HAP-1 (cell line): ENCODE data around the gene SNCAIP.
A peak's percentile ranks its signal among the peaks of the same experiment; 100 is the strongest.
"Not testable (repeated sequence)": the region's sequence is repeated elsewhere in the genome, so short reads cannot be mapped to it uniquely, and the experiment has no call there.

Experiments
- DNase-seq, 2 experiments: peaks; one replicate each; pipeline ENCODE4 v3.0.0-alpha.2; 2016 to 2020; ENCODE audit warnings: low spot score in 2 of 2
- H3K27me3 ChIP-seq: fragments of 250-450 bp; sonication (Bioruptor Pico); 2 replicates; pipeline ENCODE4 v1.5.1; 2020; ENCODE audit warnings: low read depth, mild to moderate bottlenecking, moderate library complexity
- H3K36me3 ChIP-seq: fragments of 250-450 bp; sonication (Bioruptor Pico); replicated peaks from 2 replicates; pipeline ENCODE4 v1.5.1; 2020; ENCODE audit warnings: mild to moderate bottlenecking
- H3K4me1 ChIP-seq: fragments of 250-450 bp; sonication (Bioruptor Pico); 2 replicates; pipeline ENCODE4 v1.5.1; 2020; ENCODE audit warnings: mild to moderate bottlenecking
- H3K4me3 ChIP-seq: fragments of 250-450 bp; sonication (Bioruptor Pico); 2 replicates; pipeline ENCODE4 v1.5.1; 2020; ENCODE audit warnings: mild to moderate bottlenecking, moderate library complexity
- H3K9me3 ChIP-seq: fragments of 250-450 bp; sonication (Bioruptor Pico); 2 replicates; pipeline ENCODE4 v1.5.1; 2020; ENCODE audit warnings: mild to moderate bottlenecking, moderate library complexity
- in situ Hi-C: fragments of 300-500 bp; cut with MboI; formaldehyde crosslinking; loops from 3 replicates; pipeline ENCODE4 v1.14.3; 2020; ENCODE audit warnings: low sequenced_read_pairs, inconsistent platforms, mixed read lengths

SNCAIP gene

DNA sequence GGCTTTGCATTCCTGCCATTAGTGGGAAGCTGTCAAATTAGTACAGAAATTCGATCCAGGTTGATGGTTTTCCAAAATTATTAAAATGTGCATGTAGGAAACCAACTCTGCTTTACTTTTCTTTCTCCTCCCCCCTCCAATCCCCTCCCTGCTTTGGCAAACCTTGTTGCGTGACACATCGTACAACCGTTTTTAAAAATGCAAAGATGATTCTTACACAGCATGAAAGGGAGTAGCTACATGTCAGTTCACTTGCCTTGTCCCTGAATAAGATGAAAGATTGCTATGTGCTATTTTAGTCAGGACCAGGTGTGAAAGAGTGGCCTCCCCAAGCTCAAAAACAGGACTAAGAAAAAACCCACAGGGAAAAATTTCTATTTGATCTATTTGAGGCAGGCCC is 11.7 kb downstream of the SNCAIP start:
- Histone ChIP-seq H3K4me3 (no peak overlapping the region), H3K27me3 (no peaks in the 10 kb centered on the region), H3K9me3 (no peaks in the 10 kb centered on the region), H3K36me3 (no peaks in the 10 kb centered on the region), H3K4me1 (peaks cover 3% of the 10 kb centered on the region)
- in situ Hi-C loops = loop anchor here (10.0 kb wide), 1 partner anchor 91 kb away; no protein-coding TSS in a partner anchor
- DNase-seq = no peak

DNA sequence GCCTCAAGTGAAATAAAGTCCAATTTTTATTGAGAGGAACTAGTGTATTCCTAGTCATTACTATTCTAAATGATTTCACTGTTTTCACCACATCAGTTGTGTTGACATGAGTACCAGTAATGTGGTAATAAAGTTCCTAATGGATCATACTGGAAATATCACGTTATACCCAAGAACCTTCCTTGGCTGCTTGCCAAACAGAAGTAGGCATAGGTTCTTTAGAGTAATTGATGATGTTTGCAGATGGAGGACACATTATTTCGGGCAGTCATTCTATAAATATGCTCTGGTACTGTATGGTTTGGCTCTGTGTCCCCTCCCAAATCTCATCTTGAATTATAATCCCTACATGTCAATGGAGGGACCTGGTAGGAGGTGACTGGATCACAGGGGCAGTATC is 15.1 kb downstream of the SNCAIP start:
- Histone ChIP-seq H3K36me3 (no peaks in the 10 kb centered on the region), H3K4me1 (peaks cover 14% of the 10 kb centered on the region), H3K27me3 (no peaks in the 10 kb centered on the region), H3K4me3 (no peak overlapping the region), H3K9me3 (no peaks in the 10 kb centered on the region)
- in situ Hi-C loops = loop anchor here (10.0 kb wide), 1 partner anchor 88 kb away; no protein-coding TSS in a partner anchor
- no peak for DNase-seq

DNA sequence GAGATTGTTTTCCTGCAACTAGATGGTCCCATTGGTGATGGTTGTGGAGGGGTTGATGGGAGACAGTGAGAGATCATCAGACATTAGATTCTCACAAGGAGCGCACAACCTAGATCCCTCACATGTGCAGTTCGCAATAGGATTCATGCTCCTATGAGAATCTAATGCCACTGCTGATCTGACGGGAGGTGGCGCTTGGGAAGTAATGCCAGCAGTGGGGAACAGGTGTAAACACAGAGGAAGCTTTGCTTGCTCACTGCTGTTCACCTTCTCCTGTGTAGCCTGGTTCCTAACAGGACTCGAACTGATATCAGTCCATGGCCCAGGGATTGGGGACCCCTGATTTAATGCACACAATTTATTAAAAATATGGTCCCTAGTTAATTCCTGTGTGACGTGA is 18.8 kb downstream of the SNCAIP start:
- H3K4me1 ChIP-seq = peaks cover 32% of the 10 kb centered on the region
- H3K27me3 ChIP-seq = no peaks in the 10 kb centered on the region
- H3K36me3 ChIP-seq = no peaks in the 10 kb centered on the region
- in situ Hi-C loops = no loop called here
- DNase-seq = no peak
- H3K4me3 ChIP-seq = no peak overlapping the region
- H3K9me3 ChIP-seq = no peaks in the 10 kb centered on the region

DNA sequence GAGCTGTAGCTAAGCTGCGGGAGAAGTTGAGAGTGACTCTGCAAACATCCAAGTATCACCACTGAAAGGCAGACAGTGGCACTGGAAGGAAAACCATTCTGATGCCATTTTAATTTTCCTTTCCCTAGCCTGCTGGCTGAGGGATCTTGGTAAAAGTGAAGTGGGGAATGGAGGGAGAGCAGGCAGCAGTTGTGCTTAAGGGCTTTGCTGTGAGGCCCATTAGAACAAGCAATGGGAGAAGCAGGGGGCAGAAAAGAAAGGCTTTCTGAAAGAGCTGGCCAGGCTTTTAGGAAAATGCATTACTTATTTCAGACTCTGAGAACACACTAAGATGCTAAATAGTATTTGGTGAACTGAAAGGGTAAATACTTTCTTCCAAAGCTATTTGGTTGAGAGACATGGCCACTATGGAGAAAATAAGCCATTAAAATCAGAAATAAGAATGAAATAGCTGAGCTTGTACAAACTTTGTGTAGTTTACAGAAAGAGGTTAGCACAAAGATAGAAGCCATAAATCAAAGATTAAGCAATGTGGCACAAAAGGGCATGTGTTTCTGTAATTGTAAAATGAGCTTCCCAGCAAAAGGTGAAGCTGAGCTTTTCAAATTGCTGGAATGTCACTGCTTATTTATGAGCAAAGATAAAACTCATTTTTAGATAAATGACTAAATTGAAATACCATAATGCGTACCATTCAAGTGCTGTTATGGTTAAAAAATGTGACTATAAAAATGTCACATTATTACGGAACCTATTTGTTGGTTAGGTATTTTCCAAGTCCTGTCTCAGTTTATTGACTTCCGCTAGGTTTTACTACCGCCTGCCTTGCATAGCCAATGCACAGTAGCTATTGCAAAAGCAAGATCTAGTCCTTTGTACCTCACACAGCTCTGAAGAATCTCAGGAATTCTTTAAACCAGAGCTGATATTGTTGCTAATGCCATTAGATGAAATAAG is 20.8 kb downstream of the SNCAIP start:
- Histone ChIP-seq H3K9me3 (no peaks in the 10 kb centered on the region), H3K36me3 (no peaks in the 10 kb centered on the region), H3K4me1 (peaks cover 32% of the 10 kb centered on the region), H3K27me3 (no peaks in the 10 kb centered on the region), H3K4me3 (no peak overlapping the region)
- peak; percentile 72 to 97 for DNase-seq
- in situ Hi-C loops = no loop called here

DNA sequence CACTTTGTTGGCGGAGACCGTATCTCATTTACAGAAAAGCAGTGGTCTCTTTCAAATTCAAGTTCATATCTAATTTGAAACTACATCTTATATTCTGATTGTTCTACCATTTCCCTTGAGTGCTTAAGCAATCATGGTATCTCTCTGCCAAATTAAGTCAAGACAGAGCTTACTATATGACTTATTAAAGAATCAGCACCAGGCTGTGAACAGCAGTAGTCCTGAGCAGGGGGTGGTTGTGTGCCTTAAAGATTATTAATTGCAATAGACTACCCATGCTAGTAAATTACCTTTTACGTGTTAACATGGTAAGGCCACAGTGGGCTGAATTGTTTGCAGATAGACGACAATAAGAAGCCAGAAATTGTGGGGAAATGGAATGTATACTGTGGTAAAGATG is 21.5 kb downstream of the SNCAIP start:
- in situ Hi-C loops = no loop called here
- no peaks in the 10 kb centered on the region for H3K36me3 ChIP-seq
- no peaks in the 10 kb centered on the region for H3K9me3 ChIP-seq
- no peak overlapping the region for H3K4me3 ChIP-seq
- peaks cover 32% of the 10 kb centered on the region for H3K4me1 ChIP-seq
- no peak for DNase-seq
- H3K27me3 ChIP-seq = no peaks in the 10 kb centered on the region

DNA sequence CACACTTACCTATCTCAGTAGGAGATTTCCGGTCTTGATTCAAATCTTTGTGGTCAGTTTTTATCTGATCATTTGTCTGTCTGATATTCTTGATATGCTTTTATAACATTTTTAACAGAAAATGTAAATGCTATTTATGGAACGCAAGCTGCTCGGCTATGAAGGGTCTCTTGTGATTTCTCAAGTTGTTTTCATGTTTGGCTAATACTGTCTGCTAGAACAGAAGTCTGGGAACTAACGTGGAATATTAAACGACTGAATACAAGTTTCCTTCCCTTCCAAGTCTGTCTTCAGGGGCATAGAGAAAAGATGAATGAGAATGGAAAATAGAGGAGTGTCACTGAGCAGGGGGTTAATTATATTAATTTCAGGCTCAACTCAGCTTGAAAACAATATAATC is 27.6 kb downstream of the SNCAIP start:
- peaks cover 1% of the 10 kb centered on the region for H3K4me1 ChIP-seq
- DNase-seq = no peak
- no peaks in the 10 kb centered on the region for H3K9me3 ChIP-seq
- H3K27me3 ChIP-seq = no peaks in the 10 kb centered on the region
- H3K36me3 ChIP-seq = no peaks in the 10 kb centered on the region
- H3K4me3 ChIP-seq = no peak overlapping the region
- in situ Hi-C loops = no loop called here

DNA sequence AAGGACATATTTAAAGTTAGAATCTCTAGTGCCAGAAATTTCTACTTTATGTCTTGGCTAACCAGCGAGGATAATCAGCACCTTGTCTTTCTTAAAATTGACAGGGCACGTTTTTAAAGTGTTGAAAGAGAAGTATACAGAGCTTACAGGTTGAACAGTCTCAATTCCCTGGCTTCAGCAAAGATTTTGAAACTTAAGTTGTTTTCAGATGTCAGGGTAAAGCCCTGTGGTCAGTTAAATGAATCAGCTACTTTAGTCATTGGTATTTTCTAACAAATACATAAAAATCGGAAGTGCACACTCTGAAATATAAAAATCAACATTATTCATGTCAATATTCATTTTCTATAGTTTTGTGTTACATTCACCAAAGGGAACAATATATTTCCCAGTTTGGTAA is 29.1 kb downstream of the SNCAIP start:
- H3K27me3 ChIP-seq = no peaks in the 10 kb centered on the region
- no peaks in the 10 kb centered on the region; the same call in 1 of the 2 replicates for H3K4me1 ChIP-seq
- no peak for DNase-seq
- no peak overlapping the region for H3K4me3 ChIP-seq
- in situ Hi-C loops = no loop called here
- H3K9me3 ChIP-seq = no peaks in the 10 kb centered on the region
- H3K36me3 ChIP-seq = no peaks in the 10 kb centered on the region

DNA sequence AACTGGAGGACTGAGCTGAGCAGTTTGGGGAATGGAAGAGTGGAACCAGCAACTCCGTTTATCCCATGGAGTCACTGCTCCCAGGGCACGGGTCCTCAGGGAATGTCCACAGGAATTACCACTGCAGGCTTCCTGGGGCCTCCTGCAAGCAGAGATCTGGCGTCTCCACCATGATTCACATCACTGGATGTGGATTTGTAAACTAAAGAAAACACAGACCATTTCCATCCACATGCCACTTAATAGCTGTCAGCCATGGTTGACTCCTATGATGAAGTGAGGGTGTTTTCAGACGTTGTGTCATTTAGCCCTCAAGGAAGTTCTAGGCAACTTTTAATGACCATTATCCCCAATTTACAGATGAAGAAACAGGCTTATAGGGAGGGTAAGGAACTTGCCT is 30.2 kb downstream of the SNCAIP start:
- Histone ChIP-seq H3K4me1 (no peaks in the 10 kb centered on the region; the same call in 1 of the 2 replicates), H3K9me3 (no peaks in the 10 kb centered on the region), H3K36me3 (no peaks in the 10 kb centered on the region), H3K27me3 (no peaks in the 10 kb centered on the region), H3K4me3 (no peak overlapping the region)
- no peak for DNase-seq
- in situ Hi-C loops = no loop called here

DNA sequence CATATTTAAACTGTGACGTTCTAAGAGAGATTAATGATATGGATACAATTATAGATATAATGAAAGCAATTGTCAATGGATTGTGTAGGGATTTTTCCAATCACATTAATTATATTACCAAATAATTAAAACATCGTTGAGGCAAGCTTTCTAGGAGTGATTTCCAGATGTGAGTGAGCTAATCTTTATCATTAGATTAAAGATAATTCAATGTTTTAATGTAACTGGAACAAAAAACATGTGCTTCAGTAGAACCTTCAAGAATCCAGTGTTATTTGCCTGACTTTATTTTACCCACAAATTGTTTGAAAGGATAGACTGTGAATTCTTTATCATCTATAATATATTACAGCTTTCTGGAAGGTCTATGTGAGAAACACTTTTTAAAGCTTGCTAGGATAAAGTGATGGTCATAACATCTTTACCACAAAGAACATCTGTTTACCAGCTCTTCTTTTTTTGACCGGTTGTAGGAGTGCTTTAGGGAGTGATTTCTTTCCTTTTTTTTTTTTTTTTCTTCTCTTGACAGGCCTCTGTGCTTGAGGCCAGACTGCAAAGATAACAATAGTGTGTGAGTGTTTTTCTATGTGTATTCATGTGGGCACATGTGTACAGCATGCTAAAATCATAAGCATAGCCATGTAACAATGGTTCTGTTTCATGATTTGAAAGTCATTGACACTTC is 35.0 kb downstream of the SNCAIP start:
- in situ Hi-C loops = no loop called here
- Histone ChIP-seq H3K9me3 (no peaks in the 10 kb centered on the region), H3K27me3 (no peaks in the 10 kb centered on the region), H3K4me1 (peaks cover 2% of the 10 kb centered on the region), H3K36me3 (no peaks in the 10 kb centered on the region), H3K4me3 (no peak overlapping the region)
- no peak for DNase-seq

DNA sequence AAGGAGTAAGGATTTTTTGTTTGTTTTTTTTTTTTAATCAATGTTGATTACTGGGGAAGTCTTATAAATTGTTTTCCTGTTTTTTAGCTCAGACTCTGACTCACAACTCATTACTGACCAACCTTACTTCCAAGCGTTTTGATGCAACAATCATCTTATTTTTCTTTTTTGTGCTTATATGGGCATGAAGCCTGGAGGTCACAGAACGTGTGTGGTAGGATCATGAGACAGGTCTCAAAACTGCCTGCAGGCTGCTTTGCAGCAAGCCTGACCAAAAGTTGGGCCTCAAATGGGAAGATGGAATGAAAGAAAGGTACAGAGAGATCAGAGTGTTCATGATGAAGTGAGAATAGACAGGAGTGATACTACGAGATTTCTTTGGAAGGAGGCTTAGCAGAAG is 38.5 kb downstream of the SNCAIP start:
- H3K9me3 ChIP-seq = no peaks in the 10 kb centered on the region
- DNase-seq = no peak
- no peaks in the 10 kb centered on the region for H3K27me3 ChIP-seq
- H3K4me3 ChIP-seq = no peak overlapping the region
- no peaks in the 10 kb centered on the region for H3K36me3 ChIP-seq
- in situ Hi-C loops = no loop called here
- peaks cover 29% of the 10 kb centered on the region for H3K4me1 ChIP-seq

DNA sequence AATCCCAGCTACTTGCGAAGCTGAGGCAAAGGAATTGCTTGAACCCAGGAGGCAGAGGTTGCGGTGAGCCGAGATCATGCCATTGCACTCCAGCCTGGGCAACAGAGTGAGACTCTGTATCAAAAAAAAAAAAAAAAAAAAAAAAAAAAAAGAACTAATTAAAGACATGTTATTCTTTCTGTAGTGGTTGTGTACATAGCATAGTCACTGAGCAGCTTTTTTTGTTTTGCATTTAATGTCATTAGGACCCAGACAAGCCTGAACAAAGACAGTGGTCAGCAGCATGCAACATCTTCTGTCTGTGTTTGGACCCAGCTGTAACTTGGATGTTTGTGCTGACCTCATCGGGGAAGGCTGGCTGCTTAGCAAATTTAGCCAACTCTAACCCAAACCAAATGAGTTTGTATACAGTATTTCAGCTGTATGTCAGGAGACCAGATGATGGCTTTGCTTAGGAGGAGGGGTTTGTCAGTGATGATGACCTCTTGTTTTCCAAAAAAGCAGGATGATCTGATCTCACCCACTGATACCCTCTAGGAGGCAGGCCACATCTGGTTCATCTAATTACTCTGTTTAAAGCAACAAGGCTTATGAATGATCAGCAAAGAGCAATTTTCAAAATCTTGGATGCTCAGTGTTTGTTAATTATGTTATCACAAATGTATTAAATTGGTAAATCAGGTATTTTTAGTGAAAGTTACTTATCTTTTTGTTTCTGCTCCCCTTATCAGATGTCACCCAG is 39.5 kb downstream of the SNCAIP start:
- in situ Hi-C loops = no loop called here
- H3K4me3 ChIP-seq = no peak overlapping the region
- H3K27me3 ChIP-seq = no peaks in the 10 kb centered on the region
- H3K4me1 ChIP-seq = peaks cover 30% of the 10 kb centered on the region
- no peak for DNase-seq
- H3K36me3 ChIP-seq = no peaks in the 10 kb centered on the region
- no peaks in the 10 kb centered on the region for H3K9me3 ChIP-seq

DNA sequence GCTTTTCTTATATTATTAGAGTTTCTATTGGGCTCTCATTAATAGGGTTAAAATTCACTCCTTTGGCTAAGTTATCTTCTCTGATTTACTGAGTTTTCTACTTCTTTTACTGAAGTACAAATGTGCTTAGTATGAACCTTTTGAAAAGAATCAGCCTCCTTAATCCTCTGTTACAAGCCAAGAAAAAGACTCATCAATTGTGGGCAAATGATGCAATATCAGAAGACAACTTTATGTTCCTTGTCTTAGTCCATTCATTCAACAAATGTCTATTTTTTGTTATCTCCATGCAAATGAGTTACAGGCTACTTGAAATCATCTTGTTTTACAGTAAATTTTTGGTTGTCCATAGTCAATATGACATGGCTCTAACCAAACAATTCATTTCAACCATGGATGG is 40.3 kb downstream of the SNCAIP start:
- H3K27me3 ChIP-seq = no peaks in the 10 kb centered on the region
- peaks cover 30% of the 10 kb centered on the region for H3K4me1 ChIP-seq
- no peaks in the 10 kb centered on the region for H3K9me3 ChIP-seq
- no peaks in the 10 kb centered on the region for H3K36me3 ChIP-seq
- no peak for DNase-seq
- in situ Hi-C loops = no loop called here
- no peak overlapping the region for H3K4me3 ChIP-seq

DNA sequence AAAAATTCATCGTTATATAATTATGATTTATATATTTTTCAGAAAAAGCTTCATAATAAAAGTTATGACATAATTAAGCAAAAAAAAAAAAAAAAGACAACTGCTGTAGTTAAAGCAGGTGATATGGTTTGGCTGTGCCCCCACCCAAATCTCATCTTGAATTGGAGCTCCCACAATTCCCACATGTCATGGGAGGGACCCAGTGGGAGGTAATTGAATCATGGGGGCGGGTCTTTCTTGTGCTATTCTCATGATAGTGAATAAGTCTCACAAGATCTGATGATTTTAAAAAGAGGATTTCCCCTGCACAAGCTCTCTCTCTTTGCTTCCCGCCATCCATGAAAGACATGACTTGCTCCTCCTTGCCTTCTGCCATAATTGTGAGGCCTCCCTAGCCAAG is 41.3 kb downstream of the SNCAIP start:
- H3K4me3 ChIP-seq, DNase-seq, H3K27me3 ChIP-seq, H3K9me3 ChIP-seq, in situ Hi-C loops, H3K36me3 ChIP-seq: not testable (repeated sequence)
- peaks cover 35% of the 10 kb centered on the region for H3K4me1 ChIP-seq

DNA sequence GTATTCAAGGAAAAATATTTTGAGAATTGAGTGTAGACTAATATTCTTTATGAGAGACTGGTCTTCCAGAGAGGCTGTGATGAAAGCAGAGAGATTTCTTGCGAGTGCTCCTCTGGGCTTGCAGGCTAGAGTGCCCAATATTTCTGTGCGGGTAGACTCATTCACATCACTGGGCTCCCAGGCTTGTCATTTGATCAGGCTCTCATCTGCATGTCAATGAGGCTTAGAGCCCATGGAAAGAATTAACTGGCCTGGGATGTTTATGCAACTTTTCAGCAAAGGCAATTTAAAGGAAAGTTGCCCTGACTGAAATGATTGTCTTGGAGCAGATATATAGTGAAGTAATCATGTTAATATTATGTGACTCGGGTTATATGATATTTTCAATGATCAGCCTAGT is 42.3 kb downstream of the SNCAIP start:
- Histone ChIP-seq H3K4me3 (no peak overlapping the region), H3K36me3 (no peaks in the 10 kb centered on the region)
- in situ Hi-C loops = no loop called here

More for the DNA sequence above, 42.3 kb downstream of the SNCAIP start:
- H3K4me1 ChIP-seq = peaks cover 39% of the 10 kb centered on the region
- H3K9me3 ChIP-seq = no peaks in the 10 kb centered on the region
- peak; percentile 81 to 96 for DNase-seq
- H3K27me3 ChIP-seq = no peaks in the 10 kb centered on the region
